GOT3 (cell line): Measurements from ENCODE around the gene SLC25A13.
"Not testable (repeated sequence)": the region's sequence is repeated elsewhere in the genome, so short reads cannot be mapped to it uniquely, and the experiment has no call there.

Source experiments
- DNase-seq: peaks from one replicate; lab custom pipeline; 2025; ENCODE audit warnings: mixed read lengths; lab: John Stamatoyannopoulos, UW

Gene SLC25A13

DNA sequence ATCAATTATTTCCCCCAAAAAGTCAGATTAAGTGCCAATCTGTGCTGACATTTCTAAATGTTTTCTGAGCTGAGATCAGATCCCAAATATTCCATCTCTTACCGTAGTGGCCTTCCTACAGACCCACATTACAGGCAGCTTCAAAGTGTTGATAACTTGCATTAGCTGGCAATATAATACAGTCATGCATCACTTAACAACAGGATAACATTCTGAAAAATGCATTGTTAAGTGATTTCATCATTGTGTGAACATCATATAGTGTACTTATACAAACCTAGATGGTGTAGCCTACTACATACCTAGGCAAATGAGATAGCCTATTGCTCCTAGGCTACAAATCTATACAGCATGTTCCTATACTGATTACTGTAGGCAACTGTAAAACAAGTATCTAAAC, 22.4 kb downstream of the SLC25A13 start:
- DNase-seq: no peak

DNA sequence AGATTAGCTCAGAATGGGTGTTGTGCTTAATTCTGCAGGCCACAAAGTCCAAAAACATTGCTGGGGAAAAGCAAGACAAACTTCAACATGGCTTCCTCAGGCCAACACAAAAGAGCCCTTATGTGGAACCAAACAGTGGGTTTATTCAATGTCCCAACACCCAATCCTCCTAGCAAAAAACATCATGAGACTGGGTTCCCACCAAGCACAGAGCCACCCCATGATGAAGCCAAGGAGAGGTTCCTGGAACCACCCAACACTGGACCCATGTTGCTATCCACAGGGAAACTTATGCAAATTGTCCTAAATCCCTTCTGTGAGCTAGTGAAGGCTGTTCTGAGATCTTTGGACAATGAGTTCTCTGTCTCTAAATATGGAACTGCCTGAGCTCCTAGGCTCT, 24.0 kb downstream of the SLC25A13 start:
- DNase-seq: no peak

GRCh38 chr7:96297446-96297845, 24.5 kb downstream of the SLC25A13 start:
- not testable (repeated sequence) for DNase-seq

DNA sequence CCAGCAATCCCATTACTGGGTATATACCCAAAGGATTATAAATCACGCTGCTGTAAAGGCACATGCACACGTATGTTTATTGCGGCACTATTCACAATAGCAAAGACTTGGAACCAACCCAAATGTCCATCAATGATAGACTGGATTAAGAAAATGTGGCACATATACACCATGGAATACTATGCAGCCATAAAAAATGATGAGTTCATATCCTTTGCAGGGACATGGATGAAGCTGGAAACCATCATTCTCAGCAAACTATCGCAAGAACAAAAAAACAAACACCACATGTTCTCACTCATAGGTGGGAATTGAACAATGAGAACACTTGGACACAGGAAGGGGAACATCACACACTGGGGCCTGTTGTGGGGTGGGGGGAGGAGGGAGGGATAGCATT, 28.0 kb downstream of the SLC25A13 start:
- DNase-seq: not testable (repeated sequence)

- DNase-seq: no peak
Measured at GRCh38 chr7:96287559-96287958, 34.3 kb downstream of the SLC25A13 start.

GRCh38 chr7:96287132-96287531, 34.8 kb downstream of the SLC25A13 start:
- no peak for DNase-seq

DNA sequence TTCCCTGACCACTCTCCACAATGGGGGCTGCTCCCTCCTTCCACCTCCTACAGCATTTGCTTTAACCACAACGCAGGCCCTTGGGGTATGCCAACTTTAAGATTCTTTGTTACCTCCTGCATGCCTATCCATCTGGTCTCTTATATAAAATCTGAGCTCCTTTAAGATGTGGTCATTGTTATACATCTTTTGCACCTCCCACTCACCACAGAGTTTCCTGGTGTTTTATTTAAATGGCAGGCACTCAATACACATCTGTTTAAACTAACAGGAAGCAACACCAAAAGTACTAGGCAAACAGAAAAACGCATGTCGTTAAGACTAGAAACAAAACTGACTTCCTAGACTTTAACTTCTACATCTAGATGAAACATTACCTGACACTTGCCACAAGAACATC, 36.3 kb downstream of the SLC25A13 start:
- DNase-seq: no peak

DNA sequence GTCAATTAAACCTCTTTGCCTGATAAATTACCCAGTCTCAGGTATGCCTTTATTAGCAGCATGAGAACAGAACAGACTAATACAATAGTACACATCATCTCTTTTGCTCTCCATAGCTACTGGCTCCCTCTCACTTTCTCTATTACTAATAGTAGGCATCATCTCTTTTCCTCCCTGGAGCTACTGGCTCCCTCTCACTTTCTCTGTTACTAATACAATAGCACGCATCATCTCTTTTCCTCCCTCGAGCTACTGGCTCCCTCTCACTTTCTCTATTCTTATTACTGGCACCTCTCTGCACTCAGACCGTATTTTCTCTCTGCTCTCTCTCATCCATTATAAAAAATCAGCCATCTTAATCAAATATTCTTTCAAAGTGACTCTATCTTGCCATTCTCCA, 37.1 kb downstream of the SLC25A13 start:
- DNase-seq: no peak

- DNase-seq: no peak
Measured at GRCh38 chr7:96284240-96284639, 37.7 kb downstream of the SLC25A13 start.

DNA sequence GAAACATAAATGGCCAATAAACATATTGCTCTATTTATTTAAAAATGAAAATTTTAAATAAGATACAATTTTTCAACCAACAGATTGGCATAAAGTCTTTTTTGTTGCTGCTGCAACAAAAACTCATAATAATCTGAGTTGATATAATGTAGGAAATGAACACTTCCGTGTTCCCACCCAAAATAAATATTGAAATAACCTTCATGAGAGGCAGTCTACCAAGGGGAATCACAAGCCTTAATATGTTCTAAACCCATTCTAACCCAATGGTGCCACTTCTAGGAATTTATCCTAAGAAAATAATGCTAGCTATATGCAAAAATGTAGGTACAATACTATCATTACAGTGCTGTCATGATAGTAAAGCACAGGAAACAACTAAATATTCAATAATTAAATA, 39.1 kb downstream of the SLC25A13 start:
- DNase-seq: no peak

DNA sequence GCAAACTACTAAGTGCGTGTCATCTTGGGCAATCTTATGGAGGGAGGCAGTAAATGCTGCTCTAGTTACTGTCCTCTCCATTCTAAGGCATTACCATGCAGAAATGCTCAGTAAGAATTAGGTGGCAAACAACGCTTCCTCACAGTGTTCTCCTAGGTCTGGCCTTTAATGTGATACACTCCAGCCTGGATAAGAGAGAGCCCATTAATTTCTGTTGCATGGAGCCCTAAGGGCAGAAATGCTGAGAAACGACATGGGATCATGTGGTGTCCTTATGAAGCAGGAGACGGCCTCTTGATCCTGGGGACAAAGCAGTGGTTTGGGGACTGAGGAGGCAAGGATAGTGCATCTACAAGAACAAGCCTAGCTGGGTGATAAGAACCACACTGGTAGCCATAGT, 44.0 kb downstream of the SLC25A13 start:
- DNase-seq: no peak

DNA sequence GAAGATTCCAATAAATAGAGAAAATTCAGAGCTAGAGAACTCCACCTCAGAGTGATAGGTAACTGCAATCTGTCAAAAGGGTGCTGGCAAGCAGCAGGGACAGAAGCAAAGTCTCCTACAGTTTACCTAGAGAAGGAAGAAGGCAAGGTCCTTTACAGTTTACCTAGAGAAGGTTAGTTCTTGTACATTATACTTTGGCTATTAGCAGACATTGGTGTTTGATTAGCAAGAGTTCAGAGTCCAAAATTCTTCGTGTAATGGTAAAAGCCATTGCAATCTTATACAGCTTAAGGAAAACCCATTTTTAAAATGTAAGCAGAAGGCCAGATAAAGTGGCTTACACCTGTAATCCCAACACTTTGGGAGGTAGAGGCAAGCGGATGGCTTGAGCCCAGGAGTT, 45.9 kb downstream of the SLC25A13 start:
- DNase-seq: no peak

DNA sequence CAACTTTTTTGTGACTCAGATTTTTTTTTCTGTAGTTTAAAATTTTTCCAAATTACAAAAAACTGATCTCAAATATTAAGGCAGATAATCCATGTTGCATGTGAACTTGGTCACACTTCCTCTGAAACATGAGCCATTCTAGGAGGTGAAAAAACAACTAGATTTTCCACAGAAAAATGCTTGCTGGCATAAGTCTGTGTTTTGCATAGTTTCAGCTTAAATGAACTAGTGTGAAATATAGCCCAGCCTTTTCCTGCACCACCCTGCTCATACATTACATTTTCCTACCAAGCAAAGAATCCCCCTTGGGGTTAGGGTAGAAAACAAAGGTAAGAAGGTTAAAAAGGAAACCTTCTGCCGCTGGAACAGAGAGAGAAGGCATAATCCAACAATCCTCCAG, 48.2 kb downstream of the SLC25A13 start:
- no peak for DNase-seq

GRCh38 chr7:96269246-96269994, 52.5 kb downstream of the SLC25A13 start:
- DNase-seq: no peak

DNA sequence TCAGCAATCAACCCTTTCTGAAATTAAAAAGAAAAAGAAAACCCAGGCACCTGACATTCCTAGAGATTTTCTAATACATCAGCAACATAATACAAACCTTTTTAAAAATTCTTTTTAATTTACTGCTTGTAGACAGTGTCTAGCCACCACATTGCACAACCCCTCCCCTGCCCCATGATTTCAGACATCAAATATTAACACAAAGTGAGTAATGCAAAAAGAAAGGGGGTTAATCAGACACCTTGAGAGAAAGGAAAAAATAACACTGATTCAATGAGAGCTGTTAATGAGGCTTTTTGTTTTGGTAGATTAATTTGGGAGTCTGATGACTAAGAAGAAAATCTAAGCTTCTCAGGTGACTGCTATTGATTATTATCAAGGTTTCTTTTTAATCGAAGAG, 55.3 kb downstream of the SLC25A13 start:
- DNase-seq: no peak

GRCh38 chr7:96266015-96266414, 55.9 kb downstream of the SLC25A13 start:
- DNase-seq: no peak

GRCh38 chr7:96253964-96254363, 67.9 kb downstream of the SLC25A13 start:
- no peak for DNase-seq

GRCh38 chr7:96253441-96253840, 68.5 kb downstream of the SLC25A13 start:
- no peak for DNase-seq

- DNase-seq: no peak
Measured at GRCh38 chr7:96250776-96251361, 71.0 kb downstream of the SLC25A13 start.

DNA sequence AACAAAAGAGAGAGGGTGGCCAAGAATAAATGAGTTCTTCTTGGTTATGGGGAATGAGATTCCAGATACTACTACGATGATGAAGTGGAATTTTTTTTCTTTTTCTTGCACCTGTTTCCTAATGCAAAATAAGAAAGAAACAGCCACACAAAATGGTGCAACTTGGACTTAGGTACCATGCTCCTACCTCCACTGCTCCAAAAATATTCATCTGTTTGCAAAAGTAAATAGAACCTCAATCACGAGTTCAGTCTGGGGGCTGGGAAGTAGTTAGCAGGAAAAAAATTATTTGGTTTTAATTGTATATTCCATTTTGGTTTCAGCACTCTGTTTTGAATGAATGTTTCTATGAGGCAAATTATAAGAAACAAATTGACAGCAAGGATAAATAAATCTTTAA, 73.5 kb downstream of the SLC25A13 start:
- DNase-seq: no peak

GRCh38 chr7:96246919-96247318, 75.0 kb downstream of the SLC25A13 start:
- DNase-seq: no peak

DNA sequence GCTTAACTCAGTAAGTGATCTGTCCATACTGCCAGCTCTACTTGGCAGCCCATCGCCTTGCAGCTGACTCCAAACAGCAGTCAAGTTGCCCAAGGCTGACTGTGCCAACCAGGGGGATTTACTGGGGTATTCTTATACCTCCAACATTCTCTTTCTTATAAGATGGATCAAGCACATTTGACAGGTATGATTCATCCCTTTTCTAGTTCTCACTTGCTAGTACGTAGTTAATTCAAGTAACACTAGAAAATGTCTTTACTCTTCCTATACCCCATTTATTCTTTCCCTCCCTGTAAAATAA, 77.0 kb downstream of the SLC25A13 start:
- DNase-seq: no peak

- DNase-seq: no peak
Measured at GRCh38 chr7:96244244-96244991, 77.5 kb downstream of the SLC25A13 start.
